Caco-2 (cell line): ENCODE measurements around the gene KRI1. TPM values are rescaled to one million over a fixed set of nuclear protein-coding genes. Genes with fewer than 3 reads are reported as not detected.

ENCODE experiments used
- BruUV-seq: library from RNA; stranded (reverse); fragments of 400-500 nt; replicated peaks from 2 replicates; lab custom pipeline; 2021; lab: Mats Ljungman, UMichigan
- CTCF ChIA-PET: fragments of 300-600 bp; sonication (Branson Sonifier 250); formaldehyde crosslinking; loops from one replicate; lab custom pipeline; 2022; ENCODE audit warnings: antibody characterized with exemption; lab: Charles Lee
- POLR2A ChIA-PET: fragments of 300-600 bp; sonication (Branson Sonifier 250); formaldehyde crosslinking; loops from one replicate; lab custom pipeline; 2022; ENCODE audit warnings: antibody characterized with exemption; lab: Charles Lee
- DNase-seq, 2 experiments: peaks; one replicate each; pipeline versions ENCODE4 v3.0.0 to v3.0.0-alpha.2; 2020 to 2022
- H3K27me3 ChIP-seq: replicated peaks from 2 replicates; pipeline ENCODE4 v1.6.0; 2011; ENCODE audit warnings: low read length; ENCODE audit not compliant: control insufficient read depth, insufficient read depth
- H3K36me3 ChIP-seq: 2 replicates; pipeline ENCODE4 v1.5.1; 2011; ENCODE audit warnings: low read length; ENCODE audit not compliant: control insufficient read depth, insufficient read depth
- H3K4me1 ChIP-seq: fragments of 250-450 bp; sonication (Bioruptor Pico); 2 replicates; pipeline ENCODE4 v1.5.1; 2020; ENCODE audit warnings: mild to moderate bottlenecking
- H3K4me3 ChIP-seq: 2 replicates; pipeline ENCODE4 v1.5.1; 2011; ENCODE audit warnings: low read depth, mild to moderate bottlenecking, control low read depth, low read length
- H3K9me3 ChIP-seq: fragments of 250-450 bp; sonication (Bioruptor Pico); 2 replicates; pipeline ENCODE4 v1.5.1; 2020; ENCODE audit warnings: mild to moderate bottlenecking, moderate library complexity
- H3K27ac Mint-ChIP-seq: one replicate; pipeline ENCODE4 v1.8.0; 2022; ENCODE audit warnings: mixed read lengths; ENCODE audit not compliant: unreplicated experiment
- H3K27me3 Mint-ChIP-seq: one replicate; pipeline ENCODE4 v1.8.0; 2022; ENCODE audit warnings: mixed read lengths; ENCODE audit not compliant: insufficient read depth, unreplicated experiment
- H3K36me3 Mint-ChIP-seq: one replicate; pipeline ENCODE4 v1.8.0; 2022; ENCODE audit warnings: mild to moderate bottlenecking, mixed read lengths; ENCODE audit not compliant: insufficient read depth, unreplicated experiment
- H3K4me1 Mint-ChIP-seq: one replicate; pipeline ENCODE4 v1.8.0; 2022; ENCODE audit warnings: low read depth, mixed read lengths; ENCODE audit not compliant: unreplicated experiment
- H3K4me3 Mint-ChIP-seq: one replicate; pipeline ENCODE4 v1.8.0; 2022; ENCODE audit warnings: mild to moderate bottlenecking, moderate library complexity, mixed read lengths; ENCODE audit not compliant: unreplicated experiment
- H3K9me3 Mint-ChIP-seq: one replicate; pipeline ENCODE4 v1.8.0; 2022; ENCODE audit warnings: mixed read lengths; ENCODE audit not compliant: unreplicated experiment
- CTCF ChIP-seq, 2 experiments: fragments of 200-600 bp in 1 of 2; IDR thresholded peaks; 1 replicate in 1 of 2; 2 replicates in 1 of 2; pipeline versions ENCODE4 v1.5.1 to v1.8.0; 2011 to 2022; ENCODE audit warnings: antibody characterized with exemption in 1 of 2, control low read depth in 1 of 2, inconsistent platforms in 1 of 2, low read depth in 1 of 2, low read length in 1 of 2, mild to moderate bottlenecking in 1 of 2, moderate library complexity in 1 of 2; ENCODE audit not compliant: insufficient read depth in 1 of 2, severe bottlenecking in 1 of 2, unreplicated experiment in 1 of 2
- intact Hi-C: fragments of 100-400 bp; cut with micrococcal nuclease; formaldehyde crosslinking; loops from one replicate; pipeline ENCODE4 v1.10.0; 2022; ENCODE audit not compliant: unreplicated experiment
- total RNA-seq: library from RNA; stranded (reverse); gene quantifications from 2 replicates; pipeline ENCODE4 v1.2.3, GENCODE V29; 2022

KRI1 gene
- total RNA-seq, 1 experiment from 2014 or later: 27.0 TPM

GRCh38 chr19:10546817-10547216 is 19.0 kb downstream of the KRI1 start:
- no peaks in the 10 kb centered on the region for H3K4me1 Mint-ChIP-seq
- no peak overlapping the region for H3K27ac Mint-ChIP-seq
- no peak for TF ChIP-seq CTCF (IDR thresholded peaks at IDR 0.05; ENCODE audit: insufficient read depth in 1 of 2, low read depth in 1 of 2, low read length in 1 of 2, severe bottlenecking in 1 of 2, unreplicated experiment in 1 of 2)
- H3K9me3 Mint-ChIP-seq: no peaks in the 10 kb centered on the region
- no peak for DNase-seq
- H3K36me3 Mint-ChIP-seq: peaks cover 43% of the 10 kb centered on the region
- H3K4me1 ChIP-seq: peaks cover 3% of the 10 kb centered on the region; the same call in 1 of the 2 replicates
- intact Hi-C loops: no loop called here
- H3K27me3 Mint-ChIP-seq: no peaks in the 10 kb centered on the region
- H3K27me3 ChIP-seq: no peaks in the 10 kb centered on the region
- H3K4me3 ChIP-seq: no peak overlapping the region
- BruUV-seq: TSS peak; percentile 11
- ChIA-PET CTCF (no interaction called here), POLR2A (no interaction called here)
- H3K9me3 ChIP-seq: no peaks in the 10 kb centered on the region
- no peak overlapping the region for H3K4me3 Mint-ChIP-seq
- H3K36me3 ChIP-seq: peaks cover 2% of the 10 kb centered on the region

- intact Hi-C loops: loop anchor here (5.0 kb wide), 1 partner anchor 43 kb away; the partner anchor contains the start of gene KEAP1
- BruUV-seq: TSS peak; percentile 60
- Histone ChIP-seq H3K4me1 (peaks cover 3% of the 10 kb centered on the region; the same call in 1 of the 2 replicates), H3K27me3 (no peaks in the 10 kb centered on the region), H3K9me3 (no peaks in the 10 kb centered on the region), H3K4me3 (peak overlapping the region; percentile 78), H3K36me3 (no peaks in the 10 kb centered on the region; the same call in 1 of the 2 replicates)
- POLR2A ChIA-PET: no interaction called here
- TF ChIP-seq CTCF (IDR thresholded peaks at IDR 0.05; ENCODE audit: insufficient read depth in 1 of 2, low read depth in 1 of 2, low read length in 1 of 2, severe bottlenecking in 1 of 2, unreplicated experiment in 1 of 2): no peak
- no peaks in the 10 kb centered on the region for H3K9me3 Mint-ChIP-seq
- peak overlapping the region; percentile 78 for H3K4me3 Mint-ChIP-seq
- peaks cover 23% of the 10 kb centered on the region for H3K36me3 Mint-ChIP-seq
- H3K4me1 Mint-ChIP-seq: no peaks in the 10 kb centered on the region
- no peaks in the 10 kb centered on the region for H3K27me3 Mint-ChIP-seq
- CTCF ChIA-PET: interaction anchor here (0.7 kb wide), 1 partner anchor 10 kb away, joined by 4 read pairs; no protein-coding TSS in a partner anchor
- DNase-seq: no peak
- H3K27ac Mint-ChIP-seq: peak overlapping the region; percentile 67
Observed at GRCh38 chr19:10544753-10545251, 21.0 kb downstream of the KRI1 start.

GRCh38 chr19:10544242-10544752 is 21.5 kb downstream of the KRI1 start:
- no peaks in the 10 kb centered on the region for H3K27me3 Mint-ChIP-seq
- ChIA-PET CTCF (interaction anchor here (0.7 kb wide), 1 partner anchor 11 kb away, joined by 4 read pairs; no protein-coding TSS in a partner anchor), POLR2A (no interaction called here)
- H3K4me3 Mint-ChIP-seq: peak overlapping the region; percentile 78
- DNase-seq: peak; percentile 49 to 50
- Histone ChIP-seq H3K9me3 (no peaks in the 10 kb centered on the region), H3K4me1 (peaks cover 3% of the 10 kb centered on the region; the same call in 1 of the 2 replicates), H3K4me3 (peak overlapping the region; percentile 78), H3K36me3 (no peaks in the 10 kb centered on the region; the same call in 1 of the 2 replicates), H3K27me3 (no peaks in the 10 kb centered on the region)
- no peaks in the 10 kb centered on the region for H3K9me3 Mint-ChIP-seq
- no peaks in the 10 kb centered on the region for H3K4me1 Mint-ChIP-seq
- BruUV-seq: no TSS peak
- intact Hi-C loops: loop anchor here (5.0 kb wide), 1 partner anchor 42 kb away; the partner anchor contains the start of gene KEAP1
- peak overlapping the region; percentile 67 for H3K27ac Mint-ChIP-seq
- no peak for TF ChIP-seq CTCF (IDR thresholded peaks at IDR 0.05; ENCODE audit: insufficient read depth in 1 of 2, low read depth in 1 of 2, low read length in 1 of 2, severe bottlenecking in 1 of 2, unreplicated experiment in 1 of 2)
- peaks cover 18% of the 10 kb centered on the region for H3K36me3 Mint-ChIP-seq
